LNCAP (cell line): ENCODE data around the gene CDKN3.

ENCODE experiments used
- CTCF ChIP-seq: fragments of 450-650 bp; IDR thresholded peaks from 2 replicates; pipeline ENCODE4 v1.5.1; 2017; ENCODE audit warnings: mild to moderate bottlenecking

CDKN3 gene

GRCh38 chr14:54440037-54440436 is 43.2 kb downstream of the CDKN3 start:
- TF ChIP-seq CTCF, result no peak

DNA sequence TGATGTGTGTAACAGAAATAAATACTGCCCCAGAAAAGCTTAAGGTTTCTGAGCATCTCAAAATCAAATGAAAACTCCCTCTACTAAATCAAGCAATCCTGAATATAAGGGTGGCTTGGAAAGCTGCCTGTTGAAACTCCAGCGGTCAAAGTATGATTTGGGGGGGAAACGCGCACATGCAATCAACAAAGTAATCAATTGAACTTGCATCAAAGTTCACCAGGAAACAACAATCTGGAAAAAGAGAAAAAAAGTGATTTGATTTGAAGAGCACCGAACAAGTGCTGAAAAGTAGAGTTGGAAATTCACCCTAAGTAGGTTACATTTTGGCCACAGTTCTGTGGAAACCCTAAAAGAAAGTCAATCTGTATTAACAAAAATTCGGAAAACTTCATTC is 43.7 kb downstream of the CDKN3 start:
- no peak for TF ChIP-seq CTCF

GRCh38 chr14:54440873-54441868 is 44.4 kb downstream of the CDKN3 start, which contains the start of gene CNIH1:
Gene CNIH1 (minus strand): TSS chr14:54441374. CDS start chr14:54441327, 47 bp downstream.
- peak; percentile 97 for TF ChIP-seq CTCF

DNA sequence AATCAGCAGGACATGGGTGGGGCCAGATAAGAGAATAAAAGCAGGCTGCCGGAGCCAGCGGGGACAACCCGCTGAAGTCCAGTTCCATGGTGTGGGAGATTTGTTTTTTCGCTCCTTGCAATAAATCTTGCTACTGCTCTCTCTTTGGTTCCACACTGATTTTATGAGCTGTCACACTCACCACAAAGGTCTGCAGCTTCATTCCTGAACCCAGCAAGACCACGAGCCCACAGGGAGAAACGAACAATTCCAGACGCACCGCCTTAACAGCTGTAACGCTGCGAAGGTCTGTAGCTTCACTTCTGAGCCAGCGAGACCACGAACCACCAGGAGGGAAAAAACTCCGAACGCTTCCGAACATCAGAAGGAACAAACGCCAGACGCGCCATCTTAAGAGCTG is 47.2 kb downstream of the CDKN3 start:
- no peak for TF ChIP-seq CTCF

GRCh38 chr14:54444681-54445080 is 47.9 kb downstream of the CDKN3 start:
- no peak for TF ChIP-seq CTCF

GRCh38 chr14:54446161-54446693 is 49.4 kb downstream of the CDKN3 start:
- TF ChIP-seq CTCF, result no peak

- no peak for TF ChIP-seq CTCF
Observed at GRCh38 chr14:54447231-54447692, 50.5 kb downstream of the CDKN3 start.
